ENCODE results near the gene ESRP2.

- TF ChIP-seq CTCF (IDR thresholded peaks at IDR 0.05; ENCODE audit: low read depth, low read length, poor library complexity, severe bottlenecking): no peak
- TF ChIP-seq EZH2phosphoT487 (IDR thresholded peaks at IDR 0.05; ENCODE audit: borderline replicate concordance, low read length): no peak
Measured at GRCh38 chr16:68236137-68236825, 354 bp upstream of the ESRP2 start.
